ENCODE data around the gene EYA2.
"Not testable (repeated sequence)": the region's sequence is repeated elsewhere in the genome, so short reads cannot be mapped to it uniquely, and the experiment has no call there.

Gene EYA2

GRCh38 chr20:47198996-47199552 lies 304.4 kb downstream of the EYA2 start:
- H3K4me3 ChIP-seq (ENCODE audit: low read length): no peak overlapping the region
- no peak for DNase-seq (ENCODE audit: low read depth)
- TF ChIP-seq, protein P1, sequence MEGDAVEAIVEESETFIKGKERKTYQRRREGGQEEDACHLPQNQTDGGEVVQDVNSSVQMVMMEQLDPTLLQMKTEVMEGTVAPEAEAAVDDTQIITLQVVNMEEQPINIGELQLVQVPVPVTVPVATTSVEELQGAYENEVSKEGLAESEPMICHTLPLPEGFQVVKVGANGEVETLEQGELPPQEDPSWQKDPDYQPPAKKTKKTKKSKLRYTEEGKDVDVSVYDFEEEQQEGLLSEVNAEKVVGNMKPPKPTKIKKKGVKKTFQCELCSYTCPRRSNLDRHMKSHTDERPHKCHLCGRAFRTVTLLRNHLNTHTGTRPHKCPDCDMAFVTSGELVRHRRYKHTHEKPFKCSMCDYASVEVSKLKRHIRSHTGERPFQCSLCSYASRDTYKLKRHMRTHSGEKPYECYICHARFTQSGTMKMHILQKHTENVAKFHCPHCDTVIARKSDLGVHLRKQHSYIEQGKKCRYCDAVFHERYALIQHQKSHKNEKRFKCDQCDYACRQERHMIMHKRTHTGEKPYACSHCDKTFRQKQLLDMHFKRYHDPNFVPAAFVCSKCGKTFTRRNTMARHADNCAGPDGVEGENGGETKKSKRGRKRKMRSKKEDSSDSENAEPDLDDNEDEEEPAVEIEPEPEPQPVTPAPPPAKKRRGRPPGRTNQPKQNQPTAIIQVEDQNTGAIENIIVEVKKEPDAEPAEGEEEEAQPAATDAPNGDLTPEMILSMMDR (conservative IDR thresholded peaks at IDR 0.05; ENCODE audit: low read length): no peak

DNA sequence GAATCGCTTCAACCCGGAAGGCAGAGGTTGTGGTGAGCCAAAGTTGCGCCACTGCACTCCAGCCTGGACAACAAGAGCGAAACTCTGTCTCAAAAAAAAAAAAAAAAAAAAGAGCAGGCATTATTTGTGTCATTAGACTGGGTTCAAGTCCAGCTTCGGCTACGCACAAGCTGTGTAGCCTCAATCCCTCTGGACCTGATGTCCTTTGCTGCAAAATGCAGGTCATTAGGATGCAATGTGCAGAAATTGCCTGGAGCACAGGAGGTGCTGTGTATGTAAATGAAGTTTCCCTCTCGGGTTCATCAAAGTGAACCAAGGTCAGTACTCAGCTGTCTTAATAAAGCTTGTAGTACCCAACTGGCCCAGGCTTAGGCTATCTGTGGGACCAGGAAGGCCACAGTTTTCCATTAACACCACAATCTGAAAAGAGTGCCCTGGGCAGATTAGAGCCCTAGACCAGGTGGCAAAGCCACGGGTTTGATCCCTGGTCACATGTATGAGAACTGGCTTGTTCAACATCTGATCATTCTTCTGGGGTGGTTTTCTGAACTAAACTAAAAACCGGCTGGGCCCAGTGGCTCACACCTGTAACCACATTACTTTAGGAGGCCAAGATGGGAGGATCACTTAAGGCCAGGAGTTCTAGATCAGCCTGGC lies 306.6 kb downstream of the EYA2 start:
- TF ChIP-seq, protein P1 (conservative IDR thresholded peaks at IDR 0.05; ENCODE audit: low read length): no peak
- H3K4me3 ChIP-seq (ENCODE audit: low read length): no peak overlapping the region
- DNase-seq (ENCODE audit: low read depth): no peak

DNA sequence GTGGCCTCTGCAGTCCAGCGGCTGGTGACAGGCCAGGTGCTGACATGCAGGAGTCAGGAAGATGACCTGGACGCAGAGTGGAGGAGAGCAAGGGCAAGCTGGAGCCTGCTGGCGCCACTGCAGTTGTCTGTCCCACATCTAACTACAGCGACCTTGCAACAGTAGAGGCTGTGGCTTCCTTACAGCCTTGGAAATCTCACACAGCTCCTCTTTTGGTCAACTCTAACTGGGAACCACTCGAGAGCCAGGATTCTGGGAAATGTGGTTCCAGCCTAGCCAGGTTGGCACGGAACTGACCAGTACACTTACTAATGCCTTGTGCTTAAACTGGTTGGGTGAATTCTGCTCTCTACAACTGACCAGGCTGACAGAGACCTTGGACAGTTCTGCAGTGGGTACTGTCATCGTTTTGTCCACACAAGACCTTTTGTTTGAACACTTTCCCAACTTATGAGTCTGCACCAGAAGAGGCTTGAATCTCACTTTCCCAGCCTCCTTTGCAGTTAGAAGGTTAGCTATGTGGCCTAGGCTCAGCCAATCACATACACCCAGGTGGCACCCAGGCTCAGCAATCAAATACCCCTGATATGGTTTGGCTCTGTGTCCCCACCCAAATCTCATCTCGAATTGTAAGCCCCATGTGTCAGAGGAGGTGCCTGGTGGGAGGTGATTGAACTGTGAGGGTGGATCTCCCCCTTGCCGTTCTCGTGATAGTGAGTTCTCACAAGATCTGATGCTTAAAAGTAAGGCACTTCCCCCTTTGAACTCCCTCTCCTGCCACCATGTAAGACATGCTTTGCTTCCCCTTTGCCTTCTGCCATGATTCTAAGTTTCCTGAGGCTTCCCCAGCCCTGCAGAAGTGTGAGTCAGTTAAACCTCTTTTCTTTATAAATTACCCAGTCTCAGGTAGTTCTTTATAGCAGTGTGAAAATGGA lies 308.4 kb downstream of the EYA2 start:
- H3K4me3 ChIP-seq (ENCODE audit: low read length): no peak overlapping the region
- DNase-seq (ENCODE audit: low read depth): no peak
- TF ChIP-seq, protein P1 (conservative IDR thresholded peaks at IDR 0.05; ENCODE audit: low read length): no peak

DNA sequence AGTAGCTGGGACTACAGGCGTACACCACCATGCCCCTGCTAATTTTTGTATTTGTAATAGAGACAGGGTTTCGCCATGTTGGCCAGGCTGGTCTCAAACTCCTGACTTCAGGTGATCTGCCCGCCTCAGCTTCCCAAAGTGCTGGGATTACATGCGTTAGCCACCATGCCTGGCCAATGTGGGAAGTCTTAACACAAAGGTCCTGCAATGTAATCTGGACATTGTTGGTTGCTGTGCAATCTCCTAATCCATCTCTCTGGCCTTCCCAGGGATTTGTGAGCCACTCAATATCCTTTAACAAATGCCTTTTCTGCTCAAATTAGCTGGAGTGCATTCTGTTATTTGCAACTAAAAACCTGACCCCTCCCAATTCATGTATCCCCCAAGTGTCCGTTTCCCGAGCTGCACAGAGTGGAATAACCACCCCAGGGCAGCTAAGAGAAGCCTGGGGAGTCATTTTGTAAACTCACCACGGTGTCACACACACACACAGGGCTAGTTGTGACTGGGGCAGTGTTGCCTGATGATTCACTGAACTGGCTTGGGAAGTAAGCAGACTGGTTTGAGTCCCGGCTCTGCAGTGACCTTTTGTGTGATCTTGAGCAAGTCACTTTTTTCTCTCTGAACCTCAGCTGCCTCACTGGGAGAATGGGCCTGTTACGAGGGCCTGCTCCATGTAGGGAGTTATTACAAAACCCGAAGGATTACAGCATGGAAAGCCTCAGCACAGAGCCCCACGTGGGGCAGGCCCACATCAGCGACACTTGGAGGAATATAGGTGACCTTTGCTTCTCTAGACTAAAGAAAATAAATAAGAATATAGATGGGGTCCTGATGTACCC lies 309.6 kb downstream of the EYA2 start:
- TF ChIP-seq, protein P1 (conservative IDR thresholded peaks at IDR 0.05; ENCODE audit: low read length): no peak
- H3K4me3 ChIP-seq (ENCODE audit: low read length): no peak overlapping the region
- DNase-seq (ENCODE audit: low read depth): peak; percentile 43

DNA sequence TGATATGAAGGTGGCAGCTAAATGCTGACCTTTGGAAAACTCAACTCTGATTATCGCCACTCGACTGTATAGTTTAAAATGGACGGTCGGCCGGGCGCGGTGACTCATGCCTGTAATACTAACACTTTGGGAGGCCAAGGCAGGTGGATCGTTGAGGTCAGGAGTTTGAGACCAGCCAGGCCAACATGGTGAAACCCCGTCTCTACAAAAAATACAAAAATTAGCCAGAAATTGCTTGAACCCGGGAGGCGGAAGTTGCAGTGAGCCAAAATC lies 310.1 kb downstream of the EYA2 start:
- not testable (repeated sequence) for H3K4me3 ChIP-seq (ENCODE audit: low read length); DNase-seq (ENCODE audit: low read depth)

DNA sequence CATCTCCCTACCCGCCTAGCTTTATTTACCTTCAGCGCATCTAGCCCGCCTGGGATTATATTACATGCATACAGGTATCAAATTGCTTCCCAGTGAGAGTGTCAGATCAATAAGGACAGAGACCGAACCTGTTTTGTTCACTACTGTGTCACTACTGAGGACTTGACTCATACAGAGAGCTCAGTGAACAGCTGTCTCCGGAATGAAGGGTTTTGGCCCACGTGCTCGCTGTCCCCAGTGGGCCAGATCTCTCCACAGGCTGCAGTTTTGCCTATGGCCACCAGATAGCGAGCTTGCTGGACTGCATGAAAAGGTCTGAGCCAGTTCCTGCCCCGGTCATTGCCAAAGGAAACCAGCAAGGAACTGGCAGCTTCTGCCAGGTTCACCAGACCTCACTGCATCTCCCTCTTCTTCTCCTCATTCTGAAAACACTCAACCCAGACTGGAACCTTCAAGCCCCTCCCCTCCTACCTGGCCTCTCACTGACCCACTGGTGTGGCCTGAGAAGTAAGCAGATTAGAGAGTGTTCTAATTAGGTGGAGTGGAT lies 311.0 kb downstream of the EYA2 start:
- peak; percentile 76 for DNase-seq (ENCODE audit: low read depth)
- no peak overlapping the region for H3K4me3 ChIP-seq (ENCODE audit: low read length)
- TF ChIP-seq, protein P1 (conservative IDR thresholded peaks at IDR 0.05; ENCODE audit: low read length): peak; percentile 74

- H3K4me3 ChIP-seq (ENCODE audit: low read length); DNase-seq (ENCODE audit: low read depth): not testable (repeated sequence)
Measured at GRCh38 chr20:47206552-47206951, 311.9 kb downstream of the EYA2 start.
